RKO (cell line): Measurements from ENCODE around the gene MOB3C.
"Not testable (repeated sequence)": the region's sequence is repeated elsewhere in the genome, so short reads cannot be mapped to it uniquely, and the experiment has no call there.

Source experiments
- DNase-seq: peaks from one replicate; pipeline ENCODE4 v3.0.0-alpha.2; 2016; ENCODE audit warnings: low spot score

MOB3C gene

DNA sequence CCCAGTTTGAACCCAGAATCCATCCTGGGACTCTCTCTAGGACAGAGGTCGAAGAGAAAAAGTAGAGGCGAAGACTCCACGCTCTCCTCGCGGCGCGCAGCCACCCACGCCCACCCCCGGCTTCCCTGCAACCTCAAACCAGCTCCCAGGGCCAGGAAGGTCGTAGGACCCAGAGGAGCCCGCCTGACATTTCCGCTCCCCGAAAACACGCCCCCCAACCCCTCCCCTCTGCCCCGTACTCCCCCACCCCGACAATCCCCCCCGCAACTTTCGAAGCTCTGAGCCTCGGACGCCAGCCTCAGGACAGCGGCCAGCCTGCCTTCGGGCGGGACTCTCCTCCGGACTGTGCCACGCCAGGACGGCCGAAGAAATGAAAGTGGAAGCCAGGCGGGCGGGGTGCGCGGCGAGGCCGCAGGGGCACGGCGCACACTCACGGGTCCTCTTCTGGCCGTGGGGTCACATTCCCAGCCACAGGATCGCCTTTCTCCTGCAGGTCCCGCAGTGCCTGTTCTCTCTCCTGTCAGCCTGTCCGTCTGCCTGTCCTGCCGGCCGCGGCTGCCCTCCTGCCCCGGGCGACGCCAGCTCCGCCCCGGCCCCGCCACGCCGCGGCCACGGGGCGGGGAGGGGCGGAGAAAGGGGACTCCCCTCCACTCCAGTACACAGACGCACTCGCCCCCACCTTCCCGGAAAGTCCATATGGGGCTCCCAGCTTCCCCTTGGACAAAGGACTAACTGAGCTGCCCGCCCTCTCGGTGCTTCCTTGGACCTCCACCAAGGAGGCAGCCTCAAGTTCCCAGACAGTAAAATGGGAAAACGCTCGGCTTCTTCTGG lies at the start of gene MOB3C:
Gene MOB3C, minus strand, starts transcription at position 535 of the 831 bp plus-strand sequence. CDS start 3,490 bp downstream, outside the sequence.
- DNase-seq: peak; percentile 79

DNA sequence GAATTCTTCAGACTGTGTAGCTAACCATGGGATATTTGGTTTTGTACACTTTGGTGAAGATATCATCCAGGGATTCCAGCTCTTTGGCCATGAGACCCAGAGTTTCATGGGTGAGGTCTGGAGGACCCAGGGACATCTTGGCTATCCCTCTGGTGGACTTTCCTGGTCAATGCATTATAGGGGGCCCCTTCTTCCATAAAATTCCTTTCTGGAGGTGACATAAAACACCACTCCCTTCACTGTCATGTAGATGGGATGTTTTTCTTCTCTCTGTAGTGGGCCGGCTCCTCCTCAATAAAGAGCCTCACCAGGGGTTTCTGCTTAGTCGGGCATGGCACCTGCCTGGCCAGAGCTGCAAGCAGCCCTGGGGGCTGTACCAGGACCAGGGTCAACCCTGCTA lies 49.4 kb upstream of the MOB3C start:
- DNase-seq: no peak

DNA sequence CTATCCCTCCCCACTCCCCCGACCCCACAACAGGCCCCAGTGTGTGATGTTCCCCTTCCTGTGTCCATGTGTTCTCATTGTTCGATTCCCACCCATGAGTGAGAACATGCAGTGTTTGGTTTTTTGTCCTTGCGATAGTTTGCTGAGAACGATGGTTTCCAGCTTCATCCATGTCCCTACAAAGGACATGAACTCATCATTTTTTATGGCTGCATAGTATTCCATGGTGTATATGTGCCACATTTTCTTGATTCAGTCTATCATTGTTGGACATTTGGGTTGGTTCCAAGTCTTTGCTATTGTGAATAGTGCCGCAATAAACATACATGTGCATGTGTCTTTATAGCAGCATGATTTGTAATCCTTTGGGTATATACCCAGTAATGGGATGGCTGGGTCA lies 46.3 kb upstream of the MOB3C start:
- DNase-seq: not testable (repeated sequence)

DNA sequence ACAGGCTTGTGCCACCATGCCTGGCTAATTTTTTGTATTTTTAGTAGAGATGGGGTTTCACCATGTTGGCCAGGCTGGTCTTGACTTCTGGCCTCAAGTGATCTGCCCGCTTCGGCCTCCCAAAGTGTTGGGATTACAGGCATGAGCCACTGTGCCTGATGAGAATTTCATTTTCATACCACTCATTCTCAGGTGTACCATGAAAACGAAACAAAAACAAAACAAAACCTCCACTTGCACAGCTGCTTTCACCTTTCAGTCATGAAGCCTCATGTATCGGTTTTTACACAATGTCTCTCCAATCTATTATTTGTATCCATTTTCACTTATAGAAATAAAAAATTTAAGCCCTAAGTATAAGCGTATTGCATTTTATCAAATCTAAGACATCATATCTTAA lies 43.5 kb upstream of the MOB3C start:
- DNase-seq: not testable (repeated sequence)

DNA sequence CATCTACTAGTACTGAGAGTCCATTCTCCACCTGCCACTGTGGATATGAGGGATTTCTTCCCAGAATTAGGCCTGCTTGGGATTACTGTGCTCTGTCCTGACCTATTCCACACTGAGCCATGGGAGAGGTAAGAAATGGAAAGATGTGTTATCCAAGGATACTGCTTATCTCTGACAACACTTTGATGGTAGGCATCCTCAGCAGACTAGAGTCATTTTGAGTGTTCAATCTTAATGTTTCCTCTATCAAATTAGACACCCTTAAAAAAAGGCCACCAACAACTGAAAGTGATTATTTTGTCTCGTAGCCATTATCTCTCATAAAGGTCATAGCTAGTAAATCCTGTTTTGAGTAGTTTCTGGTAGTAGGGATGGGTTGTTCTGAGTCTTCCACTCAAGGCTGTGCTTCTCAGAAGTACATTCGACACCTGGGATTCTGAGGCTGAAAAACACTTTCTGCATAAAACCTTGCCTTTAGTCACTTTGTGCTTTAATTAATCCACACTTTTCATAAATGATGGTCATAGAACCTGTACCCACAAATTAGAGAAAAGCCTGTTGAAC lies 42.8 kb upstream of the MOB3C start:
- no peak for DNase-seq

DNA sequence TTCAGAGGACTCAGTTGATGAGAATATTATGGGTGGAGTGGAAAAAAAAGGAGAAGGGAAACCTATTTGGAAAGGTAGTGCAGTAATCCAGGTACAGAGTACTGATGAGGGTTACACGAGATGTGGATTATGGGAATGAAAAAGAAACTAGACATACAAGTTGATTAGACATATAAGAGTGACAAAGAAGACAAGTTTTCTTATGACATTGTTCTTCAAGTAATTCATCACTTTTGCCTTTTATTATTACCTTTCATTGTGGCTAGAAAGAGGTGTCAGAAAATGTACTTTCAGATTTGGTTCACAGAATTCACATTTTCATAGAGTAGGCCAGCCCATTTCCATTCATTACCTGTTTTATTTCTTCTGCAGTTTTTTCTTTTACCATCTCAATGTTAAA lies 41.2 kb upstream of the MOB3C start:
- no peak for DNase-seq

DNA sequence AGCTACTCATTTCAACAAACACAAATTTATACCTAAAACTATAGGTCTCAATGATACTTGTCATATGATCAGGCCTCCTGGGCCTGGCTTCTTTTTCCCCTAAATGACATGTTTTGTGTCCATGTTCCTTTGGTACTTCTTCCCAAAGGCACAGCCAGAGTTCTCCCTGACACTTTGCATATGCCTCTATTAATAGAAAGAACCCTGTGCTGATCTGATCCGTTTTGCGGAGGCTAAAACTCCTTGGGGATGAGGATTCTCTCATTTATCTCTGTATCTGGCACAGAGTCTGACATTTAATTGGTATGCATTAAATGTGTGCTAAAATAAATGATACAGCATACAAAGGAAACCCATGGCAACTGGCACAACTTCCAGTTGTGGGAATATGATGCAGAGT lies 40.0 kb upstream of the MOB3C start:
- no peak for DNase-seq

DNA sequence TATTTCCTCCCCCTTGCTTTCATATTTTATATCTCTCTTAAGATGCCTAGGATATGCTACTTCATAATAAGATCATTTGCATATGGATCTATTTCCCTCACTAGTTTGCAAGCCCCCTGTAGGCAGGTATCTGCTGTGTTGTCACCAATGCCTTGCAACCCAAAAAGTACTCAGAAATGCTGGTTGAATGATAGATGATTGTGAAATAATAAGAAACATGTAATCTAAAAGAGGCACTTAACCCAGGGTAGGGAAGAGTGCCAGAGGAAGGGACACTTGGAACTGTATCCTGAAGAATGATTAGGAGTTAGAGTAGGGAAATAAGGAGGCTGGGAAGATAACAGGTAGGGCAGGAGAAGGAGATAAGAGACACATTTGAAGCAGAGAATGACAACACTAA lies 39.2 kb upstream of the MOB3C start:
- no peak for DNase-seq

DNA sequence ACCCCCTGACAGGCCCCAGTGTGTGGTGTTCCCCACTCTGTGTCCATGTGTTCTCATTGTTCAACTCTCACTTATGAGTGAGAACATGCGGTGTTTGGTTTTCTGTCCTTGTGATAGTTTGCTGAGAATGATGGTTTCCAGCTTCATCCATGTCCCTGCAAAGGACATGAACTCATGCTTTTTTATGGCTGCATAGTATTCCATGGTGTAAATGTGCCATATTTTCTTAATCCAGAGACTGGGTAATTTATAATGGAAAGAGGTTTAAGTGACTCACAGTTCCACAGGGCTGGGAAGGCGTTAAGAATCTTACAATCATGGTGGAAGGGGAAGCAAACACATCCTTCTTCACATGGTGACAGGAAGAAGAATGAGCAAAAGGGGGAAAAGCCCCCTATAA lies 38.1 kb upstream of the MOB3C start:
- DNase-seq: not testable (repeated sequence)

DNA sequence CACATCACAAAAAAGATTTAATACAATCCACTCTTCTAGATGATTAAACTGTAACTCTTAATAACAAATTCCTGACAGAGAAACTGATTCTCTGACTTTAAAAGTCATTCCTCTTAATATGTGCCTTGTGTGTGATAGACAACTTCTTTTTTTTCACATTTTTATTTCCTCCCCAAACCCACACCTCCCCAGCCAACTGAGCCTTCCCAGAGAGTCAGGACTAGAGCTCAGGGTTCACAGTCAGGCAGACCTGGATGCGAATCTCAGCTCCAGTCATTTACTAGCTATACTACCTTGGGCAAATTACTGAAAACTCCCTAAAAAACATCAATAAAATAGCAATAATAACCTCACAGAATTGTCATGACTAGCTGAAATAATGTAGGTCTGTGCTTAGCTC lies 37.4 kb upstream of the MOB3C start:
- no peak for DNase-seq

DNA sequence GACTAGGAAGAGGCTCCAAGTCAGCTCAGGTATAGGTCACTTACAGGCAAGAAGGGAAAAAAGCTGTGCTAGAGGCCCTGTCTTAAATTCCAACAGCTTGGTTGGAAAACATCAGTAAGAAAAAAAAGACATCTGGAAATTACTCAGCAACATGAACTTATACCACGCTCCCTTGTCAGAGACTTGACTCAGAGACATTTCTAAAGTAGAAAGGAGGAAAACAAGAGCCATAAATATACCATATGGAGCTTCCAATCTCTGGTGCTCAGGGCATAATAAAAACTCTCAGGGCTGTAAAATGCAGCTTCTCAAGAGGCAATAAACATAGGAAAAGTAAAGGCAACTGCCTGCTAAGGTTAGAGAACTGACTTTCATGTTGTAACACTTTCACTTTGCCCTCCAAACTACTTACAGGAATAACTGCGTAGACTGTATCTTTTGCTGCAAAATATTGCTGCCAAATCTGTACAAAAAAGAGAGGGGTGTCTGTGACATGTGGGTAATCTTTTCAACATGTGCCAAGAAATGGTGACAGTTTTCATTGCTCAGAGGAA lies 36.9 kb upstream of the MOB3C start:
- DNase-seq: peak; percentile 11

DNA sequence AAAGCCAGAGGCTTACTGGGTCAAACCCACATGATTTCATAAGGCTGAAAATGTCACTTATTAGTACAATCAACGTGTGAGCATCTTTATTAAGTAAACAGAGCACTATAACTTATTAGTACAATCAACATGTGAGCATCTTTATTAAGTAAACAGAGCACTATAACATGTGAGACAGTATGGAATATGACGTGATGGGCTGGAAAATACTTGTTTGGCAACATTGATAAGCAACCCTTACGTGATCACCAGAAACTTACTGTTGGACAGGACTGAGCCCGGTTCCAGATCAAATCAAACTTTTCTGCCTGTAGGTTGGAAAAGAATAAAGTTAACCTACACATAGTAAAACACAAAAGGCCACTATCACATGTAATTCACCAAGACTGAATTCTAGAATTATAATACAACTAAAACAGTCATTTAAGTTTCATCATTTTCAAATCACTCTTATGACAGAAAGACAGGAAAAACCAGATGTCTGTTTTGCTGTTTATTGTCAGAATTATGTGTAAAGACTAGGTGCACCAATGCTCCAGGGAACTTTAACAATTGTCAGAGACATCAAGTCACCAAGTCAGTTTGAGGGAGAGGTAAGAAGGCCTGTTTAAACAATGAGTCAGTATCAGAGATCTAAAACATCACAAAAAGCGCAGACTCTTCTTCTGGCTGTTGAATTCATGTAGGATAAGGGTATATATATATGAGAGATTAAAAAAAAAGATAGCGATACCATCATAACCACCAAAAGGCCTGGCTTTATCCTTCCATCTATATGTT lies 35.9 kb upstream of the MOB3C start:
- DNase-seq: no peak

DNA sequence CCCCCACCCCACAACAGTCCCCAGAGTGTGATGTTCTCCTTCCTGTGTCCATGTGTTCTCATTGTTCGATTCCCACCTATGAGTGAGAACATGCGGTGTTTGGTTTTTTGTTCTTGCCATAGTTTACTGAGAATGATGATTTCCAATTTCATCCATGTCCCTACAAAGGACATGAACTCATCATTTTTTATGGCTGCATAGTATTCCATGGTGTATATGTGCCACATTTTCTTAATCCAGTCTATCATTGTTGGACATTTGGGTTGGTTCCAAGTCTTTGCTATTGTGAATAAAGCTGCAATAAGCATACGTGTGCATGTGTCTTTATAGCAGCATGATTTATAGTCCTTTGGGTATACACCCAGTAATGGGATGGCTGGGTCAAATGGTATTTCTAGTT lies 34.5 kb upstream of the MOB3C start:
- not testable (repeated sequence) for DNase-seq

DNA sequence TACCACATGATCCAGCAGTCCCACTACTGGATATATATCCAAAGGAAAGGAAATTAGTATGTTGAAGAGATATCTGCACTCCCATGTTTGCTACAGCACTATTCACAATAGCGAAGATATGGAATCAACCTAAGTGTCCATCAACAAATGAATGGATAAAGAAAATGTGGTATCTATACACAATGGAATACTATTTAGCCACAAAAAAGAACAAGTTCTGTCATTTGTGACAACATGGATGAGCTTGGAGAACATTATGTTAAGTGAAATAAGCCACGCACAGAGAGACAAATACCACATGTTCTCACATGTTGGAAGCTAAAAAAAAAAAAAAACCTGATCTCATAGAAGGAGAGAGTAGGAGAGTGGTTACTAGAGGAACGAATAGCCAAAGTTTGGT lies 33.9 kb upstream of the MOB3C start:
- DNase-seq: no peak

DNA sequence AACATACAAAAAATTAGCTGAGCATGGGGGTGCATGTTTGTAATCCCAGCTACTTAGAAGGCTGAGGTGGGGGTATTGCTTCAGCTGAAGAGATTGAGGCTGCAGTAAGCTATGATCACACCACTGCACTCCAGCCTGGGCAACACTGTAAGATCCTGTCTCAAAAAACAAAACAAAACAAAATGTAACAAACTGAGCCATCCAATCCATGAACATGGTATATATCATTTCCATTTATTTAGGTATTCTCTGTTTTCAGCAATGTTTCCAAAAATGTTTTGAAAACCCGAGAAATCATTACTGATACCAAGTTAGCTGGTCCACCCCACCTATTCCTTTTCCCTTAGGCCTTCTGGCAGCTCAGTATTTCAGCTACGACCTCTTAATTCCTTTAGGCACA lies 33.2 kb upstream of the MOB3C start:
- no peak for DNase-seq

DNA sequence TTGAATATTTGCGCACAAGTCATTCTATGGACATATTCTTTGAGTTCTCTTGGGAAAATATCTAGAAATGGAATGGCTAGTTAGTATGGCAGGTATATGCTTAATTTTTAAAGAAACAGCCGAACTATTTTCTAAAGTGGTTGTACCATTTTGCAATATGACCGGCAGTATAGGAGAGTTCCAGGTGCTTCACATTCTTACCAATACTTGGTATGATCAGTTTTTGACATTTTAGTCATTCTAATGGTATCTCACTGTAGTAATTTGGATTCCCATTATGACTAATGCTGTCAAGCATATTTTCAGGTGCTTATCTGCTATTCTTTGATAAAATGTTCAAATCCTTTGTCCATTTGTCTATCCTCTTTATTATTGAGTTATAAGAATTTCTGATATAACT lies 31.0 kb upstream of the MOB3C start:
- no peak for DNase-seq

DNA sequence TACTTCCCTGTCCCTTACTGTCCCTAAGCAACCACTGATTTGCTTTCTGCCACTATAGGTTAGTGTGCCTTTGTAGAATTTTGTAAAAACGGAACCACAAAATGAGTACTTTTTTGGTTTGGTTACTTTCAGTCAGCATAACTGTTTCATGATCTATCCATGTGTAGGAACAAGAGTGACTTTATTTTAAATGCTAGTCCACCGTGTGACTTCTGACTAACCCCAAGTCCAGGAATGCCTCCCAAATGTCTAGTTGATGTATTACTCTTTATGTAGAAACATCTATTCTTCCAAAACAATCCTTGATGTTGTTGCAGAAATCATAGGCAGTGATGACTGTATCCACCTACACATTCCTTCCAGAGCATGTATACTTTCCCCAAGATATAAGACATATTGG lies 30.2 kb upstream of the MOB3C start:
- DNase-seq: no peak

DNA sequence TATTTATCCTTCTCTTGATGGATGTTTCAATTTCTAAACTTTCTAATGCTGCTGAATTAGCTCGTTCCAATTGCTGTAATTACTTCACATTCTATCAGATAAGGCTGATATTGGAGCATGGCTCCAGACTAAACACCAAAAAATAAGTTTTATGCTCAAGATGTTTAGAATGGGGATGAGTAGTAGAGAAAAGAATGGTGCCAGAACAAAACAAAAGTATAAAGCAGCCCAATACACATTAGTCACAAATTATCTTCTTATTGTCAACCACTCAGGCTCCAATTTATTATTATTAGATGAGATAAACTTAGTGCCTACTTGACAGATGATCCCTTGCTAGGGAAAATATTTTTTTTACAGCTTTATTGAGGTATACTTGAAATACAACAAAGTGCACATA lies 29.7 kb upstream of the MOB3C start:
- DNase-seq: no peak

DNA sequence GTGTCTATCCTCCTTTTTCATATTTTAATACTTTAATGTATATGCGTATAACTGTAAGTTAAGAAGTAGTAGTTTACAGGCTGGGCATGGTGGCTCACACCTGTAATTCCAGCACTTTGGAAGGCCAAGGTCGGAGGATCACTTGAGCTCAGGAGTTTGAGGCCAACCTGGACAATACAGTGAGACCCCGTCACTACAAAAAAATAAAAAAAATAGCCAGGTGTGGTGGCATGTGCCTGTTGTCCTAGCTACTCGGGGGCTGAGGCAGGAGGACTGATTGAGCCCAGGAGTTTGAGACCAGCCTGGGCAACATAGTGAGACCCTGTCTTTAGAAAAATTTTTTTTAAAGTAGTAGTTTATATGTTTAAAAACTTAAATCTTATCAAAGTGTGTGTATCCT lies 29.2 kb upstream of the MOB3C start:
- no peak for DNase-seq

DNA sequence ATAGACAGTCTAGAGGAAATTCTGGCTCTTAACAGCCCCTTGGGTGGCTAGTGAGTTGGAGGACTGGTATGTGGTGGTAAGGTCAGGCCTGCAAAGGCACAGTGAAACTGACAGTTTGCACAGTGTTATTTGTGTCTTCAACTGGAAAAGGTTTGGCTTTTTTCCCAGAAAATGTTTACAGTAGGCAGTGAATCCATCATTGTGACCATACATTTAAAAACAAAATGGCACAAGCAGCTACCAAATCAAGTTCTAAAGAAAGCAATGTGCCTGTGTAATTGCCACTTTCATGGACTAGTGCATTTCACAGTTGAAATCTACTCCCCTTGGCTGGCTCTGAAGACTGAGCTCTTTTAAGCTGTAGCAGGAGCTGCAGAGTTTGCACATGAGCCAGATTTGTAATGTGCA lies 26.8 kb upstream of the MOB3C start:
- DNase-seq: no peak

DNA sequence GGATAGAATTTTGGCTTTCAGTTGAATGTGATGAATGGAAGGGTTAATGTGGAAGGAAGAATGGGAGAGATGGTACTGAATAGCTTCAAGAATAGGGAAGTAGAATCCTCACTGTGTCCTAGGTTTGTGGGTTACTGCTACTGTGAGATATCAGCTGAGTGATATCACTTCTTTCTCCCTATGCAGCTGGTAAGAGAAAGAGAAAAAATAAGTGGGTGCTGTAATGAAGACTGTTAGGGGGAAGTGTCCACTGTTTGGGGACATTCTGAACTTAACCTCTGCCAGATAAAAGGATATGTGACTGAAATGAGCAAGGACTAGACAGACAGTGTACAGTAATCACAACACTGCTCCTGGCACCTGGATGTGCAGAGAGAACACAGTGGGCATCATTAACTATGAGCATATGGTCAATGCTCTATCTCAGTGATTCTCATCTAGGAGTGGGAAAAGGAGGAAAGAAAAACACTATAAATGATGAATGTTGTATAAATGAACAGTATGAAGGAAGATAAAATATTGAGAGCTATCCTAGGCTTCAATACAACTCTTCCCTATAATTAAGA lies 25.6 kb upstream of the MOB3C start:
- no peak for DNase-seq

DNA sequence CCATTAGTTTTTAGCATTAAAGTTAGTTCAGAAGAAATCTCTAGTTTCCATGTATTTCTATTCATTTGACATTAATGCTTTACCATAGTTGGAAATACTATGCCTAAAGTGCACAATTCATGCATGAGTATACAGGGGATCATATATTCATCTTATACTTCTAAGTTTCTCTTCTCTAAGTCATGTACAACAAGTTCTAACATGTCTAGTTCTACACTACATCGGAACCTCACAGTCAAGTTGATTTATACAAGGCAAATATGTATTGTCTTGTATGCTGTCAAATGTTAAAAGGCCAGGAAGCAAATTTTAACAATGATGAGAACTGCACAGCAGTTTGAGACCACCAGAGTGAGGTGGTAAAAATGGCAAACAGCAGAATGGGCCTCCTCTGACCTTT lies 22.9 kb upstream of the MOB3C start:
- DNase-seq: no peak

DNA sequence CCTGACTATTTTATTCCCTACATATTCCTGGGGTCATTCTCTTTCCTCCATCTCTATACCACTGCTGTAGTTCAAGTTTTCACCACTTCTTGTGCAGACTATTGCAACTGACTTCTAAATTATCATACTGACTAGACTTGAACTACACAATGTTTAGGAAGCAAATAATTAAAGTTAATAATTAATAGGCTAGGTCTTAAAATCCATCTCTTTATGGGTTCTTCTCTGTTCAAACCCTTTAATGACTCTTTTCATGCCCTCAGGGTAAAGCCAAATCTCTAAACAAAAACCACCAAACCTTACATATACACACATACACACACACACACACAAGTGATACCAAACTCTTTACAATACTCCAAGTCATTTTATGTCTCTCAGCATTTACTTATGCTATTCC lies 22.3 kb upstream of the MOB3C start:
- DNase-seq: no peak
